GM23338 (cell line): Measurements from ENCODE around the gene KIFAP3. TPM values are rescaled to one million over a fixed set of nuclear protein-coding genes. Genes with fewer than 3 reads are reported as not detected.

Experiments
- ATAC-seq: fragments of 200-7000 bp; cut with Tn5 transposase; 3 replicates; pipeline ENCODE4 v1.9.1; 2020
- DNase-seq: peaks from one replicate; pipeline ENCODE4 v3.0.0-alpha.2; 2015; ENCODE audit warnings: low spot score
- H2AFZ ChIP-seq: fragments of 200-600 bp; sonication (generic); 2 replicates; pipeline ENCODE4 v1.8.0; 2016; ENCODE audit warnings: antibody characterized with exemption, mild to moderate bottlenecking, moderate library complexity
- H3F3A ChIP-seq: fragments of 200-600 bp; sonication (generic); replicated peaks from 2 replicates; pipeline ENCODE4 v1.8.0; 2017; ENCODE audit warnings: antibody characterized with exemption, mixed run types, low read depth
- H3K27ac ChIP-seq: fragments of 200-600 bp; sonication (generic); 2 replicates; pipeline ENCODE4 v1.6.1; 2016; ENCODE audit warnings: low read depth
- H3K27me3 ChIP-seq: fragments of 200-600 bp; sonication (generic); 2 replicates; pipeline ENCODE4 v1.8.0; 2016; ENCODE audit warnings: mild to moderate bottlenecking, mixed run types, moderate library complexity; ENCODE audit not compliant: insufficient read depth
- H3K36me3 ChIP-seq: fragments of 200-600 bp; sonication (generic); 2 replicates; pipeline ENCODE4 v1.8.0; 2016; ENCODE audit warnings: mild to moderate bottlenecking; ENCODE audit not compliant: insufficient read depth
- H3K4me1 ChIP-seq: fragments of 200-600 bp; sonication (generic); 2 replicates; pipeline ENCODE4 v1.8.0; 2016; ENCODE audit warnings: mild to moderate bottlenecking, moderate library complexity; ENCODE audit not compliant: insufficient read depth
- H3K4me2 ChIP-seq: fragments of 200-600 bp; sonication (generic); 2 replicates; pipeline ENCODE4 v1.7.1; 2017; ENCODE audit warnings: mixed run types
- H3K4me3 ChIP-seq: fragments of 200-600 bp; sonication (generic); 2 replicates; pipeline ENCODE4 v1.6.1; 2016; ENCODE audit warnings: mixed run types
- H3K79me2 ChIP-seq: fragments of 200-600 bp; sonication (generic); replicated peaks from 2 replicates; pipeline ENCODE4 v1.8.0; 2017; ENCODE audit warnings: mild to moderate bottlenecking; ENCODE audit not compliant: insufficient read depth
- H3K9me2 ChIP-seq: fragments of 200-600 bp; sonication (generic); 2 replicates; pipeline ENCODE4 v1.8.0; 2017; ENCODE audit not compliant: insufficient read depth
- H4K20me1 ChIP-seq: fragments of 200-600 bp; sonication (generic); replicated peaks from 2 replicates; pipeline ENCODE4 v1.8.0; 2017; ENCODE audit warnings: mild to moderate bottlenecking; ENCODE audit not compliant: insufficient read depth
- H3K27ac Mint-ChIP-seq: 2 replicates; pipeline ENCODE4 v1.8.0; 2020; ENCODE audit warnings: inconsistent platforms, mild to moderate bottlenecking, moderate library complexity, mixed read lengths
- H3K27me3 Mint-ChIP-seq: 3 replicates; pipeline ENCODE4 v1.8.0; 2022; ENCODE audit warnings: low read depth, mild to moderate bottlenecking, moderate library complexity, mixed read lengths, inconsistent platforms; ENCODE audit not compliant: insufficient read depth, poor library complexity
- H3K36me3 Mint-ChIP-seq: 3 replicates; pipeline ENCODE4 v1.8.0; 2021; ENCODE audit warnings: low read depth, mild to moderate bottlenecking, inconsistent platforms, moderate library complexity, mixed read lengths
- H3K4me1 Mint-ChIP-seq: 3 replicates; pipeline ENCODE4 v1.8.0; 2020; ENCODE audit warnings: mild to moderate bottlenecking, inconsistent platforms, mixed read lengths
- H3K4me3 Mint-ChIP-seq: 3 replicates; pipeline ENCODE4 v1.8.0; 2021; ENCODE audit warnings: moderate library complexity, mild to moderate bottlenecking, inconsistent platforms, mixed read lengths
- H3K9me3 Mint-ChIP-seq: 3 replicates; pipeline ENCODE4 v1.8.0; 2020; ENCODE audit warnings: moderate library complexity, mild to moderate bottlenecking, inconsistent platforms, mixed read lengths
- CREB1 ChIP-seq: fragments of 250-450 bp; sonication (Bioruptor Pico); IDR thresholded peaks from 2 replicates; pipeline ENCODE4 v1.5.0; 2020; ENCODE audit warnings: low read depth, mild to moderate bottlenecking, moderate library complexity
- CTCF ChIP-seq, 2 experiments: fragments of 200-600 bp in 1 of 2; sonication (generic) in 1 of 2; conservative IDR thresholded peaks; 2 replicates each; pipeline versions ENCODE4 v1.5.1 to v1.6.1; 2016 to 2017; ENCODE audit warnings: antibody characterized with exemption in 2 of 2, low read depth in 2 of 2, mild to moderate bottlenecking in 2 of 2, moderate library complexity in 1 of 2
- EZH2 ChIP-seq: fragments of 200-600 bp; sonication (generic); IDR thresholded peaks from one replicate; pipeline ENCODE4 v1.8.0; 2017; ENCODE audit warnings: antibody characterized with exemption, mild to moderate bottlenecking, low read depth; ENCODE audit not compliant: unreplicated experiment
- JUNB ChIP-seq: IDR thresholded peaks from one replicate; pipeline ENCODE4 v1.6.1; 2016; ENCODE audit warnings: antibody characterized with exemption; ENCODE audit not compliant: unreplicated experiment
- NANOG ChIP-seq: IDR thresholded peaks from 2 replicates; pipeline ENCODE4 v1.6.1; 2016; ENCODE audit warnings: antibody characterized with exemption, borderline replicate concordance
- STAT1 ChIP-seq: IDR thresholded peaks from one replicate; pipeline ENCODE4 v1.6.1; 2016; ENCODE audit warnings: antibody characterized with exemption; ENCODE audit not compliant: unreplicated experiment
- ZNF462 ChIP-seq: fragments of 250-450 bp; sonication (Bioruptor Pico); IDR thresholded peaks from 2 replicates; pipeline ENCODE4 v1.5.0; 2020; ENCODE audit warnings: mild to moderate bottlenecking, moderate library complexity
- polyA plus RNA-seq: library from polyadenylated mRNA; unstranded; fragments of >200 nt; fragmentation: Nextera tagmentation; extraction: Ambion mirVana; gene quantifications from 2 replicates; pipeline ENCODE4 v1.2.1, GENCODE V29; 2016
- total RNA-seq: library from RNA; depleted of rRNA; stranded (reverse); fragments of >200 nt; shearing (Covaris generic); gene quantifications from 2 replicates; pipeline ENCODE4 v1.2.3, GENCODE V29; 2014
- TF ChIP-seq, protein P1 (sequence below): IDR thresholded peaks from one replicate; pipeline ENCODE4 v1.6.1; 2018; ENCODE audit warnings: antibody characterized with exemption; ENCODE audit not compliant: unreplicated experiment

KIFAP3 gene
- total and polyA plus RNA-seq, 2 experiments from 2014 or later, result 2.7 to 3.1 TPM

DNA sequence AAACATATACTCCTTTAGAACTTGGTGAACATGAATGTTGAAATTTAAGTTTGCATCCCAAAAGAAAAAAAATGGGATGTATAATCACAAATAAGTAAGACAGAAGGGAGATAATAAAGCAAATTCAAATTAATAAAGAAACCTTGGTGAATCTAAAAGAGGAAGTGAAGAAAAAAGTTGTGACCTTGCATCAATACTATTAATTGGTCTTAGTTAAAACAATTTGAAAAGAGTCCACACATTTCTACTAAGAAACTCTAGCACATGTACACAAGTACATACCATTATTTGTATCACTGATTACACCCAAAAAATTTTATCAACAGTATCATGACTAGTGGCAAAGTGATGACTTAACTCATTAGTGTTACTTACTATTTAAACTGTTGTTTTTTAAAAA lies 100.4 kb downstream of the KIFAP3 start (continued):
- TF ChIP-seq, protein P1, sequence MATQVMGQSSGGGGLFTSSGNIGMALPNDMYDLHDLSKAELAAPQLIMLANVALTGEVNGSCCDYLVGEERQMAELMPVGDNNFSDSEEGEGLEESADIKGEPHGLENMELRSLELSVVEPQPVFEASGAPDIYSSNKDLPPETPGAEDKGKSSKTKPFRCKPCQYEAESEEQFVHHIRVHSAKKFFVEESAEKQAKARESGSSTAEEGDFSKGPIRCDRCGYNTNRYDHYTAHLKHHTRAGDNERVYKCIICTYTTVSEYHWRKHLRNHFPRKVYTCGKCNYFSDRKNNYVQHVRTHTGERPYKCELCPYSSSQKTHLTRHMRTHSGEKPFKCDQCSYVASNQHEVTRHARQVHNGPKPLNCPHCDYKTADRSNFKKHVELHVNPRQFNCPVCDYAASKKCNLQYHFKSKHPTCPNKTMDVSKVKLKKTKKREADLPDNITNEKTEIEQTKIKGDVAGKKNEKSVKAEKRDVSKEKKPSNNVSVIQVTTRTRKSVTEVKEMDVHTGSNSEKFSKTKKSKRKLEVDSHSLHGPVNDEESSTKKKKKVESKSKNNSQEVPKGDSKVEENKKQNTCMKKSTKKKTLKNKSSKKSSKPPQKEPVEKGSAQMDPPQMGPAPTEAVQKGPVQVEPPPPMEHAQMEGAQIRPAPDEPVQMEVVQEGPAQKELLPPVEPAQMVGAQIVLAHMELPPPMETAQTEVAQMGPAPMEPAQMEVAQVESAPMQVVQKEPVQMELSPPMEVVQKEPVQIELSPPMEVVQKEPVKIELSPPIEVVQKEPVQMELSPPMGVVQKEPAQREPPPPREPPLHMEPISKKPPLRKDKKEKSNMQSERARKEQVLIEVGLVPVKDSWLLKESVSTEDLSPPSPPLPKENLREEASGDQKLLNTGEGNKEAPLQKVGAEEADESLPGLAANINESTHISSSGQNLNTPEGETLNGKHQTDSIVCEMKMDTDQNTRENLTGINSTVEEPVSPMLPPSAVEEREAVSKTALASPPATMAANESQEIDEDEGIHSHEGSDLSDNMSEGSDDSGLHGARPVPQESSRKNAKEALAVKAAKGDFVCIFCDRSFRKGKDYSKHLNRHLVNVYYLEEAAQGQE, result no peak
- TF ChIP-seq ZNF462 (CRISPR knock-in tag) (no peak), EZH2 (no peak)

DNA sequence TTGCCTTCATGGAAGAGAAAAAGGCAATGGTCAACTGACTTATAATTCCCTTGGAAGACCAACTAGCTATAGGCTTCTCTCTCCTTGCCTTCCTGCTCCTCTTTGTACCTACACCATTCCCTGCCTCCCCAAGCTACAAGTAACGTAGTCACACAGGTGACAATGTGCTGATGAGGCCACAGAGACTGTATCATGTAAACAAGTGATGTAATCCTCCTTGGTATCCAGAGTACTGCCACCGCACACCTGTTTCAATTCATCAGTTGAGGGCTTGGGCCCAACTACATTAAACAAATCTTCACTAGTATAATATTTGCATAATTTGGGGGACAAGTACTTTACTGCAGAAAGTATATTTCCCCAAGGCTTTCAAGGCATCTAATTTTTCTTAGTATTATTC lies 104.4 kb downstream of the KIFAP3 start:
- H3K9me3 Mint-ChIP-seq, result no peaks in the 10 kb centered on the region
- H3K27ac Mint-ChIP-seq, result no peak overlapping the region
- Histone ChIP-seq H3K9me2 (no peaks in the 10 kb centered on the region), H4K20me1 (no peaks in the 10 kb centered on the region), H3K4me1 (no peaks in the 10 kb centered on the region), H3K27me3 (no peaks in the 10 kb centered on the region), H3F3A (no peaks in the 10 kb centered on the region), H3K79me2 (no peaks in the 10 kb centered on the region), H3K36me3 (no peaks in the 10 kb centered on the region), H3K4me3 (no peak overlapping the region), H3K4me2 (no peak overlapping the region), H3K27ac (no peak overlapping the region), H2AFZ (no peak overlapping the region)
- no peaks in the 10 kb centered on the region for H3K4me1 Mint-ChIP-seq
- H3K27me3 Mint-ChIP-seq, result no peaks in the 10 kb centered on the region
- H3K4me3 Mint-ChIP-seq, result no peak overlapping the region
- H3K36me3 Mint-ChIP-seq, result no peaks in the 10 kb centered on the region
- DNase-seq (no peak), ATAC-seq (no peak)
- no peak for TF ChIP-seq JUNB
- TF ChIP-seq CTCF (conservative IDR thresholded peaks at IDR 0.05; ENCODE audit: low read depth in 2 of 2), result no peak
- TF ChIP-seq CREB1, result no peak
- TF ChIP-seq STAT1, result no peak
- TF ChIP-seq NANOG, result no peak
